22Rv1 (cell line): ENCODE measurements around the gene NRP2.

Experiments
- H3K27ac ChIP-seq: fragments of 450-650 bp; 2 replicates; pipeline ENCODE4 v1.5.1; 2017
- ZFX ChIP-seq: fragments of 450-650 bp; IDR thresholded peaks from 2 replicates; pipeline ENCODE4 v1.6.1; 2017; ENCODE audit warnings: antibody characterized with exemption, borderline replicate concordance
- TF ChIP-seq, protein P1 (sequence below): fragments of 450-650 bp; IDR thresholded peaks from 2 replicates; pipeline ENCODE4 v1.5.1; 2017; ENCODE audit warnings: mild to moderate bottlenecking

Gene NRP2

GRCh38 chr2:205659922-205660321 is 22.4 kb upstream of the NRP2 start:
- H3K27ac ChIP-seq, result no peak overlapping the region
- TF ChIP-seq, protein P1, sequence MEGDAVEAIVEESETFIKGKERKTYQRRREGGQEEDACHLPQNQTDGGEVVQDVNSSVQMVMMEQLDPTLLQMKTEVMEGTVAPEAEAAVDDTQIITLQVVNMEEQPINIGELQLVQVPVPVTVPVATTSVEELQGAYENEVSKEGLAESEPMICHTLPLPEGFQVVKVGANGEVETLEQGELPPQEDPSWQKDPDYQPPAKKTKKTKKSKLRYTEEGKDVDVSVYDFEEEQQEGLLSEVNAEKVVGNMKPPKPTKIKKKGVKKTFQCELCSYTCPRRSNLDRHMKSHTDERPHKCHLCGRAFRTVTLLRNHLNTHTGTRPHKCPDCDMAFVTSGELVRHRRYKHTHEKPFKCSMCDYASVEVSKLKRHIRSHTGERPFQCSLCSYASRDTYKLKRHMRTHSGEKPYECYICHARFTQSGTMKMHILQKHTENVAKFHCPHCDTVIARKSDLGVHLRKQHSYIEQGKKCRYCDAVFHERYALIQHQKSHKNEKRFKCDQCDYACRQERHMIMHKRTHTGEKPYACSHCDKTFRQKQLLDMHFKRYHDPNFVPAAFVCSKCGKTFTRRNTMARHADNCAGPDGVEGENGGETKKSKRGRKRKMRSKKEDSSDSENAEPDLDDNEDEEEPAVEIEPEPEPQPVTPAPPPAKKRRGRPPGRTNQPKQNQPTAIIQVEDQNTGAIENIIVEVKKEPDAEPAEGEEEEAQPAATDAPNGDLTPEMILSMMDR, result no peak
- TF ChIP-seq ZFX, result no peak

DNA sequence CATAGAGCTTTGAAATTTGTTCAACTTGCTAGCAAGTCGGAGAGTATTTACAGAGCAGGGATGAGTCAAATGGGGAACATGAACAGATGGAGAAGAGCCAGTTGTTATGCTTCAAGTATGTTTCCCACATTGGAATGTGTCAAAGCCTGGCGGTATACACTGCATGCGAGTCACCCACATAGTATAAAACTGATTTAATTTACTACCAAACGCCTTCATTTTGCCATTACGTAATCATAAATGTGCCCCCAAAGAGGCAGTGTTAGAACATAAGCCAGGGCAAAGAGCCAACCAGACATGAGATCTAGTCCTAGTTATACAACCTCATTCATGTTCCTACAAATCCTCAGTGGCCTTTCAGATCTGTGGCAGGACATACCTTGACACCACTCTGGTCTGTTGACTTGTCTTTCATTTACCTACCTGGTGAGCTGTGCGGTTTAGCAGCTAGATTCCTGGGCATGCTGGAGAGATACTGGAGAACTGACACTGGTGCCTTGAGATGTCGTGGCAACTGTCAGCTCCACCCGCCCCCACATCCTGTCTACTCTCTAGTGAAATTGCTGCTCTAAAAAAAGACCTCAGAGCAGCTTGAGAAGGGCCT is 21.7 kb upstream of the NRP2 start:
- TF ChIP-seq, protein P1, result no peak
- no peak for TF ChIP-seq ZFX
- no peak overlapping the region for H3K27ac ChIP-seq

DNA sequence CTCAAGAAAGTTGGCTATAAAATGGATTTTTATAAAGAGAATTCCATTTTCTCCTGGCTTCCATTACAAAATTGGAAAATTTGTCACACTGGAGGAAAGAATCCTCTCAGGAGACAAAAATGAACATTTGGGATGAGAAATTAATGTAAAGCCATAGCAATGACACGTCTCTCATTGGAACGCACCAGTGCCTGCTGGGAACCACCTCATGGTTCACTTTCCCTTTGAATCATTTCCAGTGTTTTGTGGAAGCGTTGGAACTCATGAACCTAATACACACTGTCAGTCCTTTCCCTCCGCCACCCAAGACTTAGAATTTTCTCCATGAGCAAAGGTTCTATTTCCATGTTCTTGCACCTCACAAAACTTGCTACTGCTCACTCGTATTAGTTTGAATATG is 21.0 kb upstream of the NRP2 start:
- no peak overlapping the region for H3K27ac ChIP-seq

GRCh38 chr2:205662206-205662965 is 19.9 kb upstream of the NRP2 start:
- TF ChIP-seq, protein P1, result no peak
- H3K27ac ChIP-seq, result no peak overlapping the region

More for the DNA sequence above, 21.0 kb upstream of the NRP2 start:
- TF ChIP-seq, protein P1, result no peak
- no peak for TF ChIP-seq ZFX

DNA sequence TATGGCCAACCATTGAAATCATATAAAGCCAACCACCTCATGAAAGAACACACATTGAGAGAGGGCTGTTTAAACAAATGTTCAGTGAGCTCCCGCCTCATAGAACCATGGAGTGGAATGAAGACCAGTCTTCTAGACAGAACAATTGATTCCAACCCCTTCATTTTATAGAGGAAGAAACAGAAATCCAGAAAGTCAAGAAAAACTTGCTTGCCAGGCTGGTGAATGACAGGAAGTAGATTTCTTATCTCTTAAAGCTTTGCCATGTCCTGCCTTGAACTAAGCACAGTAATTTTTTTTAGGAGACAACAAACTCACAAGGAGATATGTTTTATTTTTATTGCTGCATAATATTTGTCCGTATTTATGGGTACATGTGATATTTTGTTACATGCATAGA is 16.5 kb upstream of the NRP2 start:
- H3K27ac ChIP-seq, result no peak overlapping the region
- no peak for TF ChIP-seq ZFX
- TF ChIP-seq, protein P1, result no peak

DNA sequence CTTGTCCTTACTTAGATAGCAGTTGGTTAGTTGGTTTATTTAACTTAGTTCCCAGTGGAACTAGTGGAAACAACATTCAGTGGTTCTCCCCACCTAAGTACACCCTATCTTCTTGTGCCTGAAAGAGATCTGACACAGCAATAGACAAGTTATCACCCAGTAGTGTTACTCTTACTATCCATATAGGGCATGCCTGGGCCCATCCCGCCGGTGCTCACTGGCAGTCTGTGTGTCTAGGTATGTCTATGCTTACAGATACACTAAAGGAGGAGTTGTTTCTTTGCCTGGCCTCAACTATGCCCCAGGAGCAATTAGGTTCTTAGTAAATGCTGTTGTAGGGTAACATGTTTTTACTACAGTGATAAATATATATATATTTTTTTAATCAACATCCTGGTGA is 12.0 kb upstream of the NRP2 start:
- no peak for TF ChIP-seq ZFX
- TF ChIP-seq, protein P1, result no peak
- H3K27ac ChIP-seq, result no peak overlapping the region

- H3K27ac ChIP-seq, result no peak overlapping the region
- TF ChIP-seq, protein P1, result no peak
- no peak for TF ChIP-seq ZFX
Observed at GRCh38 chr2:205673312-205673711, 9.0 kb upstream of the NRP2 start.
